Memory B cell (primary cell): ENCODE data around the gene SYNPO2.
"Not testable (repeated sequence)": the region's sequence is repeated elsewhere in the genome, so short reads cannot be mapped to it uniquely, and the experiment has no call there.

Source experiments
- ATAC-seq: fragments of 150-1000 bp; cut with Tn5 transposase; 2 replicates; pipeline ENCODE4 v1.10.0; 2021; ENCODE audit warnings: low read depth, mild to moderate bottlenecking, moderate library complexity
- DNase-seq, 2 donors: peaks; one replicate each; pipeline ENCODE4 v3.0.0; 2022; ENCODE audit warnings: low spot score in 2 of 2
- H3K27ac Mint-ChIP-seq: one replicate; pipeline ENCODE4 v1.8.0; 2022; ENCODE audit warnings: mild to moderate bottlenecking, moderate library complexity, mixed read lengths
- H3K27me3 Mint-ChIP-seq: one replicate; pipeline ENCODE4 v1.8.0; 2022; ENCODE audit warnings: mixed read lengths
- H3K36me3 Mint-ChIP-seq: one replicate; pipeline ENCODE4 v1.8.0; 2022; ENCODE audit warnings: mild to moderate bottlenecking, mixed read lengths
- H3K4me1 Mint-ChIP-seq: one replicate; pipeline ENCODE4 v1.8.0; 2022; ENCODE audit warnings: mixed read lengths
- H3K4me3 Mint-ChIP-seq: one replicate; pipeline ENCODE4 v1.8.0; 2022; ENCODE audit warnings: mild to moderate bottlenecking, moderate library complexity, mixed read lengths
- H3K9me3 Mint-ChIP-seq: one replicate; pipeline ENCODE4 v1.8.0; 2022; ENCODE audit warnings: mixed read lengths

The SYNPO2 gene

GRCh38 chr4:118957722-118958445, 69.2 kb downstream of the SYNPO2 start:
- DNase-seq: no peak
- H3K9me3 Mint-ChIP-seq: no peaks in the 10 kb centered on the region
- no peaks in the 10 kb centered on the region for H3K4me1 Mint-ChIP-seq
- no peak overlapping the region for H3K27ac Mint-ChIP-seq
- ATAC-seq: no peak
- H3K4me3 Mint-ChIP-seq: no peak overlapping the region
- no peaks in the 10 kb centered on the region for H3K36me3 Mint-ChIP-seq
- peaks cover 2% of the 10 kb centered on the region for H3K27me3 Mint-ChIP-seq

- no peak overlapping the region for H3K4me3 Mint-ChIP-seq
- no peaks in the 10 kb centered on the region for H3K36me3 Mint-ChIP-seq
- ATAC-seq: no peak
- no peaks in the 10 kb centered on the region for H3K9me3 Mint-ChIP-seq
- no peak overlapping the region for H3K27ac Mint-ChIP-seq
- H3K27me3 Mint-ChIP-seq: no peaks in the 10 kb centered on the region
- no peaks in the 10 kb centered on the region for H3K4me1 Mint-ChIP-seq
- no peak for DNase-seq
These were observed 73.9 kb downstream of the SYNPO2 start for GRCh38 chr4:118962540-118962939.

GRCh38 chr4:118964891-118965411, 76.3 kb downstream of the SYNPO2 start:
- H3K27ac Mint-ChIP-seq: no peak overlapping the region

GRCh38 chr4:118967393-118967792, 78.7 kb downstream of the SYNPO2 start:
- Mint-ChIP-seq H3K9me3 (no peaks in the 10 kb centered on the region), H3K27ac (no peak overlapping the region), H3K36me3 (no peaks in the 10 kb centered on the region), H3K4me3 (no peak overlapping the region), H3K27me3 (no peaks in the 10 kb centered on the region), H3K4me1 (peaks cover 3% of the 10 kb centered on the region)
- ATAC-seq: no peak
- DNase-seq: no peak

More at GRCh38 chr4:118964891-118965411, 76.3 kb downstream of the SYNPO2 start:
- Mint-ChIP-seq H3K27me3 (no peaks in the 10 kb centered on the region), H3K9me3 (no peaks in the 10 kb centered on the region), H3K36me3 (no peaks in the 10 kb centered on the region), H3K4me3 (no peak overlapping the region), H3K4me1 (peaks cover 3% of the 10 kb centered on the region)
- no peak for DNase-seq
- no peak for ATAC-seq

- H3K4me3 Mint-ChIP-seq: peak overlapping the region; percentile 0
- ATAC-seq: peak; percentile 99
- peaks cover 3% of the 10 kb centered on the region for H3K4me1 Mint-ChIP-seq
- no peaks in the 10 kb centered on the region for H3K9me3 Mint-ChIP-seq
- peak overlapping the region; percentile 2 for H3K27ac Mint-ChIP-seq
- no peaks in the 10 kb centered on the region for H3K36me3 Mint-ChIP-seq
- DNase-seq: peak in 1 of 2 donors; percentile 23
- H3K27me3 Mint-ChIP-seq: no peaks in the 10 kb centered on the region
These were observed 79.4 kb downstream of the SYNPO2 start for GRCh38 chr4:118968005-118968404.

- peaks cover 3% of the 10 kb centered on the region for H3K4me1 Mint-ChIP-seq
- H3K9me3 Mint-ChIP-seq: no peaks in the 10 kb centered on the region
- no peak overlapping the region for H3K4me3 Mint-ChIP-seq
- no peaks in the 10 kb centered on the region for H3K36me3 Mint-ChIP-seq
- no peak overlapping the region for H3K27ac Mint-ChIP-seq
- no peak for DNase-seq
- no peaks in the 10 kb centered on the region for H3K27me3 Mint-ChIP-seq
- no peak for ATAC-seq
These were observed 80.2 kb downstream of the SYNPO2 start for GRCh38 chr4:118968813-118969212.

GRCh38 chr4:118969359-118969758, 80.7 kb downstream of the SYNPO2 start:
- DNase-seq (no peak), ATAC-seq (no peak)
- Mint-ChIP-seq H3K4me1 (peaks cover 3% of the 10 kb centered on the region), H3K9me3 (no peaks in the 10 kb centered on the region), H3K36me3 (no peaks in the 10 kb centered on the region), H3K27ac (no peak overlapping the region), H3K4me3 (no peak overlapping the region), H3K27me3 (no peaks in the 10 kb centered on the region)

- H3K27ac Mint-ChIP-seq: no peak overlapping the region
- no peaks in the 10 kb centered on the region for H3K27me3 Mint-ChIP-seq
- no peaks in the 10 kb centered on the region for H3K36me3 Mint-ChIP-seq
- H3K4me1 Mint-ChIP-seq: peaks cover 3% of the 10 kb centered on the region
- H3K9me3 Mint-ChIP-seq: no peaks in the 10 kb centered on the region
- DNase-seq (no peak), ATAC-seq (no peak)
- H3K4me3 Mint-ChIP-seq: no peak overlapping the region
These were observed 83.5 kb downstream of the SYNPO2 start for GRCh38 chr4:118972167-118972566.

- no peaks in the 10 kb centered on the region for H3K9me3 Mint-ChIP-seq
- no peaks in the 10 kb centered on the region for H3K4me1 Mint-ChIP-seq
- DNase-seq (no peak), ATAC-seq (no peak)
- no peak overlapping the region for H3K4me3 Mint-ChIP-seq
- no peak overlapping the region for H3K27ac Mint-ChIP-seq
- H3K36me3 Mint-ChIP-seq: no peaks in the 10 kb centered on the region
- no peaks in the 10 kb centered on the region for H3K27me3 Mint-ChIP-seq
These were observed 84.6 kb downstream of the SYNPO2 start for GRCh38 chr4:118973295-118973694.

- no peaks in the 10 kb centered on the region for H3K36me3 Mint-ChIP-seq
- H3K4me1 Mint-ChIP-seq: no peaks in the 10 kb centered on the region
- H3K27me3 Mint-ChIP-seq: no peaks in the 10 kb centered on the region
- H3K9me3 Mint-ChIP-seq: no peaks in the 10 kb centered on the region
- no peak overlapping the region for H3K27ac Mint-ChIP-seq
- H3K4me3 Mint-ChIP-seq: no peak overlapping the region
- DNase-seq (no peak), ATAC-seq (no peak)
These were observed 86.1 kb downstream of the SYNPO2 start for GRCh38 chr4:118974758-118975157.

- no peak overlapping the region for H3K27ac Mint-ChIP-seq
- no peaks in the 10 kb centered on the region for H3K27me3 Mint-ChIP-seq
- H3K4me3 Mint-ChIP-seq: no peak overlapping the region
- DNase-seq (no peak), ATAC-seq (no peak)
- no peaks in the 10 kb centered on the region for H3K9me3 Mint-ChIP-seq
- H3K36me3 Mint-ChIP-seq: no peaks in the 10 kb centered on the region
- no peaks in the 10 kb centered on the region for H3K4me1 Mint-ChIP-seq
These were observed 87.0 kb downstream of the SYNPO2 start for GRCh38 chr4:118975449-118976192.

- not testable (repeated sequence) for ATAC-seq, H3K36me3 Mint-ChIP-seq, DNase-seq, H3K4me3 Mint-ChIP-seq, H3K27ac Mint-ChIP-seq, H3K9me3 Mint-ChIP-seq, H3K27me3 Mint-ChIP-seq, H3K4me1 Mint-ChIP-seq
These were observed 87.5 kb downstream of the SYNPO2 start for GRCh38 chr4:118976193-118976560.

GRCh38 chr4:118977100-118977499, 88.4 kb downstream of the SYNPO2 start:
- H3K27me3 Mint-ChIP-seq, ATAC-seq, H3K27ac Mint-ChIP-seq, H3K36me3 Mint-ChIP-seq, H3K4me3 Mint-ChIP-seq, H3K4me1 Mint-ChIP-seq, DNase-seq, H3K9me3 Mint-ChIP-seq: not testable (repeated sequence)

- Mint-ChIP-seq H3K4me3 (no peak overlapping the region), H3K27me3 (peaks cover 6% of the 10 kb centered on the region), H3K27ac (no peak overlapping the region), H3K36me3 (no peaks in the 10 kb centered on the region), H3K9me3 (no peaks in the 10 kb centered on the region), H3K4me1 (no peaks in the 10 kb centered on the region)
- ATAC-seq (no peak), DNase-seq (no peak)
These were observed 91.1 kb downstream of the SYNPO2 start for GRCh38 chr4:118979712-118980111.
